Measurements from ENCODE around the gene SQOR. TPM values are rescaled to one million over a fixed set of nuclear protein-coding genes. Genes with fewer than 3 reads are reported as not detected.

The SQOR gene
- total RNA-seq, 2 experiments from 2014 or later = 14.0 to 16.9 TPM

GRCh38 chr15:45734260-45734711, 99.5 kb downstream of the SQOR start:
- no peaks in the 10 kb centered on the region for H3K36me3 Mint-ChIP-seq (ENCODE audit: low read depth)
- ChIA-PET CTCF (no interaction called here), POLR2A (no interaction called here)
- H3K4me3 ChIP-seq (ENCODE audit: low read length) = no peak overlapping the region
- H3K36me3 ChIP-seq (ENCODE audit: insufficient read depth, low read length) = no peaks in the 10 kb centered on the region
- H3K27me3 ChIP-seq (ENCODE audit: control insufficient read depth in 1 of 2, insufficient read depth in 2 of 2, low read length in 2 of 2) = peaks cover 0 to 5% of the 10 kb centered on the region in 2 experiments
- ATAC-seq (ENCODE audit: poor library complexity) (no peak), DNase-seq (no peak)
- peaks cover 38% of the 10 kb centered on the region for H3K27me3 Mint-ChIP-seq
- H3K4me1 ChIP-seq (ENCODE audit: insufficient read depth, low read length) = no peaks in the 10 kb centered on the region
- no peak overlapping the region for H3K27ac ChIP-seq (ENCODE audit: low read depth in 1 of 2, low read length in 2 of 2)
- TF ChIP-seq, protein P1, sequence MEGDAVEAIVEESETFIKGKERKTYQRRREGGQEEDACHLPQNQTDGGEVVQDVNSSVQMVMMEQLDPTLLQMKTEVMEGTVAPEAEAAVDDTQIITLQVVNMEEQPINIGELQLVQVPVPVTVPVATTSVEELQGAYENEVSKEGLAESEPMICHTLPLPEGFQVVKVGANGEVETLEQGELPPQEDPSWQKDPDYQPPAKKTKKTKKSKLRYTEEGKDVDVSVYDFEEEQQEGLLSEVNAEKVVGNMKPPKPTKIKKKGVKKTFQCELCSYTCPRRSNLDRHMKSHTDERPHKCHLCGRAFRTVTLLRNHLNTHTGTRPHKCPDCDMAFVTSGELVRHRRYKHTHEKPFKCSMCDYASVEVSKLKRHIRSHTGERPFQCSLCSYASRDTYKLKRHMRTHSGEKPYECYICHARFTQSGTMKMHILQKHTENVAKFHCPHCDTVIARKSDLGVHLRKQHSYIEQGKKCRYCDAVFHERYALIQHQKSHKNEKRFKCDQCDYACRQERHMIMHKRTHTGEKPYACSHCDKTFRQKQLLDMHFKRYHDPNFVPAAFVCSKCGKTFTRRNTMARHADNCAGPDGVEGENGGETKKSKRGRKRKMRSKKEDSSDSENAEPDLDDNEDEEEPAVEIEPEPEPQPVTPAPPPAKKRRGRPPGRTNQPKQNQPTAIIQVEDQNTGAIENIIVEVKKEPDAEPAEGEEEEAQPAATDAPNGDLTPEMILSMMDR (IDR thresholded peaks at IDR 0.05) = no peak
- no peak overlapping the region for H3K27ac Mint-ChIP-seq
- no peaks in the 10 kb centered on the region for H3K9me3 ChIP-seq (ENCODE audit: control insufficient read depth in 1 of 2, insufficient read depth in 1 of 2, low read length in 2 of 2)
- no peak overlapping the region for H3K4me3 Mint-ChIP-seq
- H3K9me3 Mint-ChIP-seq = no peaks in the 10 kb centered on the region
- intact Hi-C loops (cut with DNase I, micrococcal nuclease) = no loop called here
- H3K4me1 Mint-ChIP-seq (ENCODE audit: low read depth) = no peaks in the 10 kb centered on the region

Other genes with a start within 250 kb of the SQOR start
- 1 to 10 TPM; 2.1 to 2.3 TPM for gene SLC30A4, start 112.3 kb upstream of the SQOR start, total RNA-seq
- gene BLOC1S6, start 47.6 kb upstream of the SQOR start, total RNA-seq = 10 to 100 TPM; 68.5 TPM

All from CD4-positive, alpha-beta T cell (primary cell).